GM21619 (cell line): Measurements from ENCODE around the gene MBP.

Source experiments
- ATAC-seq: cut with Tn5 transposase; IDR thresholded peaks from one replicate; pipeline ENCODE4 v1.9.1; 2021; ENCODE audit not compliant: unreplicated experiment

The MBP gene

DNA sequence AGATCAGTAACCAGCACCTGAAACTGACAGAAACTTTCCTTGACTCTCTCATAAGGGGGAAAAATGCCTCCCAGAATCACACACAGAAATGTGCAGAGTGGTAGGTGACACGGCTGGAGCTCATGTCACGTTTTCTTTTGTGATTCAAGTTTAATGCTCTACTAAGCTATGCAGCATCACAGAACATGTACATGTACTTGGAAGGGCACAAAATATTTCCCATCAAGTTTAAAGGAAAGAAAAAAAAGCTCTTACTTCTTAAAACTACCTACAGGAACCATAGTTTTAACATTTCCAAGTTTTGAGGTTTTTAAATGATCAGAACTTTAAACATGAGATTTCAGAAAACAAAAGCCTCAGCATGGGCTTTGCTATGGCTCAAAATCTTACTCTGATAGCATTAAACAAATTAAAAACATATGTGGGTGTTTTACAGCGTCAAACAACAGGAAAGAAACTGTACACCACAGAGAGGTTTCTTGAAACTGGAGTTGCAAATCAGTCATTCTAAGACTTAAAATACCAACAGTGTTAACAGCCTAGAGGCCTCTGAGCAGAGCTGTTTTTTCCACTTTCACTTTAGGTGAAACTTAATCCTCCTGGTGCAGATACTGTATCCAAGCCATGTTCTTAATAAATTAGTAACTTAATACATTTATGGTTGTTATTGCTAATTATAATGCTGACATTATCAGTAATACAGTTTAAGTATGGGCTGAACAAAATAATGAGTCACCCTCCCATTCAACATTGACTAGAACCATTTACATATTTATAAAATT is 30.1 kb downstream of the MBP start:
- ATAC-seq, result peak; percentile 75

DNA sequence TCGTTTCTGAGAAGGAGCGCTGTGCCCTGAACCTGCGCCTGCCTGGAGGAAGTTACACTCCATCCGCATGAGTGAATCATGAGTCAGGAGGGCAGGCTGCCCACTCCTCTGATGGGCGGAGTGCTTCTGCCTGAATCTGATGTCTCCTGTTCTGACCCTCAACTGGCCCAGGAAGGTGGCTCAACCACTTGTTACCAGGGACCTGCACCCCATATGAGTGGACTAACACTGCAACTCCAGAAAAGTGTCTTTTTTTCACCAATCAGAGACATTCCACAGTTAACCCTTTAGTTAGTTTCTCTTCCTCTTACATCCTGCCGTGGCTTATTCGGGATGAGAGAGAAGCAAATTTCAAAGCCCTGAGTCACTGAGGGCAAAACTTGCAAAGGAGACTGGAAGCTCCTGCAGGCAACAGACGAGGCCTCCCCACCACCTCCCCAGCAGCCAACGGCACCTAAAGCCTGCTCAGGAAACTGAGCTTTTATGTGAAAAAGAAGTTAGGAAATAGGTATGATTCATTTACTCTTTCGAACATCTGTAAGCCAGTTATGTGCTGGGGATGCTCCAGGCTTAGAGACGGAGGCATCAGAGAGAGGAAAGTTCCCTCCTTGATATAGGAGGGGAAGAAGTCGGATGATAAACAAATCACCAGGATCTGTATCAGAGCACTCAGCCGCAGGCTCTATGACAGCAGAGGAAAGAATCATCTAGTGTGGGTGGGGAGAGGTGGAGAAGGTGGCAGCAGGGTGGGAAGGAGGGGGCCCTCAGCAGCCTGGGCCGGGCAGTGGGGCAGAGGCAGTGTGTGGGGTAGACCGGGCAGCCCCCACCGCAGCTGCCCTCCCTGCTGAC is 30.9 kb downstream of the MBP start:
- peak; percentile 49 for ATAC-seq

DNA sequence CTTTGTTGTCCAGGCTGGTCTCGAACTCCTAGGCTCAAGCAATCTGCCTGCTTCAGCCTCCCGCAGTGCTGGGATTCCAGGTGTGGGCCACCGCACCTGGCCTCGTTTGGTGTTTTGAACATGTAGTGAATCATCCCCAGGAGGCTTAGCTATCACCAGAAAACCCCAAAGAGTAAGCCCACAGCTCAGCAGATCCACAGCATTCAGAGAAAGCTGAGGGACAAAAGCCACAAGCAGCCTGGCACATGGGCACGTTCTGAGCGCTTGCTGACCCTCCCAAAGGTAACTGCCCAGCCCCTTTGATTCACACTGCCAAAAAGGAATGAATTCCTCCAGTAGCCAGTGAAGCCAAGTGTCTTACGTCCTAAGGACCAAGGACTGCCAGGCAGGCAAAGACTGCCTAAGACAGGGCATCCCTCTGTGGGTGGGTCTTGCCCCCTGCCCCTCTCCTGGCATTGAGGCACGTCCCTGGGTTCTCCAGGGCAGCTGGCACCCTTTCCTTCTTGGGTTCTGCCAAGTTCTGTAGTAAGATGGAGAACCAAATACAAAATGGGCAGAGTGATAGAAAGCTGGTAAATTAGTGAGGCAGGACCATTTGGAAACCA is 31.7 kb downstream of the MBP start:
- no peak for ATAC-seq

DNA sequence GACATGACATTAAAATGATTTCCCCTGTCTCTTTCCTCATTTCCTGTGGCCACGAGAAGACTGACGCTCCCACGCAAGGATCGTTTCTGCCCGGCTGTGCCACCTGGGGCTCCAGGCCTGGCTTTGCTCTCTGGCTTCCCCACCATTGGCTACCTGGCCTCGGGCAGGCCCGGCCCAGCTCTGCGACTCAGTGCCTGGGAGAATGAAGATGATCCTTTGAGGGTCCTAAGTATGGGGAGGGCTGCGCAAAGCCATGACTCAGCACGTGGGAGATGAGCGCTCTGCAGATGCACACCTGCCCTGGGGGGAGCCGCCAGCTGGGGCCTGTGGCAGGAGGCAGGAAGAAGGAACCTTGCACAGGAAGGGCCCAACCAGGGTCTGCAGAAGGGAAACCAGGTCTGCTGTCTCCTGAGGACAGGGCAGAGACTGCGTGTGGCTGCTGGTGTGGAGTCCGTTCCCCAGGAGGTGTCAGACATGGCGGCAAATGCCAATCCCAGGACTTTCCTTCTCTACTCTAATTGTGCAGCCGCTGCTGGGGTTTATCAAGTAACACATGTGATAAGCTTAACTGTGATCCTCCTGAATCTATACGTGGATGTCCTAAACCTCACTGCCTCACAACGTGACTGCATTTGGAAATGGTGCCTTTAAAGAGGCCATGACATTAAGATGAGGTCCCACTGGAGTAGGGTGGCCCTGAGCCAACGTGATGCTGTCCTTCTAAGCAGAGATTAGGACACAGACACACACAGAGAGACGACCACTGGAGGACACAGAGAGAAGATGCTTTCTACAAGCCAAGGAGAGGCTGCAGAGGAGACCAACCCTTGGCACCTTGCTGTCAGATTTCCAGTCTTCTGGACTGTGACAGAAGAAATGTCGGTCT is 32.9 kb downstream of the MBP start:
- ATAC-seq, result no peak

DNA sequence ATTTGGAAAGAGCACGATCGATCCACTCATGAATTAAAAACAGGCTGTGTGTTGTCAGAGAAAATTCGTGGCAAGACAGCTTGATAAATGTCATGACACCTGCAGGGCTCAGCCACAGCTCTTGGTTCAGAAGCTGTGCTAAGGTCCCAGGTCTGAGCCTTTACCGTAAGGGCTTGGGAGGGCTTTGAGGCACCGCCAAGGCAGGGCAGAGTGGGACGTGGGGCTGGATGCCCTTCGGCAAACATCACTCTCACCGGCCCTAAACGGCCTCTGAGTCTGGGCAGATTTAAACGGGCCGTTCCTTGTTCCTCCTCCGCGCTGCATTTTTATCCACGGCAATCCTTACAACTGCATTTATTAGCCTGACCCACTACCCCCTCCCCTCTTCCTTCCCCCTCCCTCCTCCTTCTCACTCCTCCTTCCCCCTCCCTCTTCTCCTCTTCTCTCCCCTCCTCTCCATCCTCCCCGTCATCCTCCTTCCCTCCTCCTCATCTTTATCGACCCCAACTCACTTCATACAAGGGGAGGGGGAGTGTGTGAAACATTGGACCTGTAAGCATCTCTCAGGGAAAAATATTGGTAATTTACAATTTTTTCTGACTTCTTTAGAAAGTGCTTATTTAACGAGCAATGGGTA is 33.9 kb downstream of the MBP start:
- ATAC-seq, result no peak

DNA sequence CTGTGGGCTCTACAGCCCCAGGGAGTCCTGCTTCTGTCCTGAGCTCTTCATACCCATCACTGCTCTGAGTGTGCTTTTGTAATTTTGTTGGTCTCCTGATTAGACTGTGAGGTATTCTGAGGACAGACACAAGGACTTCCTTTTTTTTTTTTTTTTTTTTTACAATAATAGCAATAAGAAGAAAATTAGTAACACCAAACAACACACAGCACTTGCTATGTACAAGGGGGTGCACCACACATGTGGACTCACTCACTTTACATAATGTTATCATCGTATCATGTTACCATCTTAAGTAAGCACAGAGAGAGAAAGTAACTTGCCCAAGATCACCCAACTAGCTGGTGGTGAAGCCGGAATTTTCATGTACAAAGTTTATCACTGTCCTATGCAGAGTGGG is 34.6 kb downstream of the MBP start:
- no peak for ATAC-seq

DNA sequence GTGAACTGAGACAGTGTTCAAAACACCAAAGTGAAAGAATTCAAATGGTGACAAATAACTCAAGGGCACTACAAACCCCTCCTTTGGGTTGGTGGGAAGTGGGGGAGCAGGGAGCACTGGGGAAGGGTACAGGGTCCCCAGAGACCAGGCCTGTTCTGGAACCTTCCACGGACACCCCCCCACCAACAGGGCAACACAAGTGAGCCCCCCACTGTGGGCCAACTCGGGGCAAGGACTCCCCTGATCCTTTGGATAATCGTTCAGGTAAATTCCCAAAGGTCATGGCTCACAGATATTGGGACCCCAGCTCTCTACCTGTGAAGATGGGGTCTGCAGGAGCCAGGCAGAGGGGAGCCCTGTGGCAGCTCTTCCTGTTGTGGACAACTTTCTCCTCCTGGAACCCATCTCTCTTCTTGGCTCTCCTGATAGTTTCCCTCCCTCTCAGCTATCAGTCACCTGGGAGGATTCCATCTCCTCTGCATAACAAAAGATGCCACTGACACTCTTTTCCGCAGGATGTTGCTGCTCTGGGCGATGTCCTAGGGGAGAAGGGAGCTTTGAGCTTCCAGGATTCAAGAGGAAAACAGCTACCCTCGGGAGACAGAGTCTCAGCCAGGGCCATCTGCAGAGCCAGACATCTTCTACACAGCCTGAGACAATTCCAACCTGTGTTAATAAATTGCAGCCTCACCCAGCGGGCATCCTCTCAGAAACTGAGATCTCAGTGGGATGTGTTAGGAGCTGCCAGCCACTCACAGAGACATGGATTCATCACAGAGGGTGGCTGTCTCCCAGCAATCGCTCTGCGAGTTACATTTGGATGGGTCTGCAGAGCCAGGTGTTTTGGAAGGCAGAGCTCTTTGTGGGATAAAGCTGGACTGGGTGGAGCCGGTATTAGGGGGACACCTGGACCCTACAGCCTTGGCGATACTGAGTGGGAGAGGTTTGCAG is 35.4 kb downstream of the MBP start:
- ATAC-seq, result no peak

DNA sequence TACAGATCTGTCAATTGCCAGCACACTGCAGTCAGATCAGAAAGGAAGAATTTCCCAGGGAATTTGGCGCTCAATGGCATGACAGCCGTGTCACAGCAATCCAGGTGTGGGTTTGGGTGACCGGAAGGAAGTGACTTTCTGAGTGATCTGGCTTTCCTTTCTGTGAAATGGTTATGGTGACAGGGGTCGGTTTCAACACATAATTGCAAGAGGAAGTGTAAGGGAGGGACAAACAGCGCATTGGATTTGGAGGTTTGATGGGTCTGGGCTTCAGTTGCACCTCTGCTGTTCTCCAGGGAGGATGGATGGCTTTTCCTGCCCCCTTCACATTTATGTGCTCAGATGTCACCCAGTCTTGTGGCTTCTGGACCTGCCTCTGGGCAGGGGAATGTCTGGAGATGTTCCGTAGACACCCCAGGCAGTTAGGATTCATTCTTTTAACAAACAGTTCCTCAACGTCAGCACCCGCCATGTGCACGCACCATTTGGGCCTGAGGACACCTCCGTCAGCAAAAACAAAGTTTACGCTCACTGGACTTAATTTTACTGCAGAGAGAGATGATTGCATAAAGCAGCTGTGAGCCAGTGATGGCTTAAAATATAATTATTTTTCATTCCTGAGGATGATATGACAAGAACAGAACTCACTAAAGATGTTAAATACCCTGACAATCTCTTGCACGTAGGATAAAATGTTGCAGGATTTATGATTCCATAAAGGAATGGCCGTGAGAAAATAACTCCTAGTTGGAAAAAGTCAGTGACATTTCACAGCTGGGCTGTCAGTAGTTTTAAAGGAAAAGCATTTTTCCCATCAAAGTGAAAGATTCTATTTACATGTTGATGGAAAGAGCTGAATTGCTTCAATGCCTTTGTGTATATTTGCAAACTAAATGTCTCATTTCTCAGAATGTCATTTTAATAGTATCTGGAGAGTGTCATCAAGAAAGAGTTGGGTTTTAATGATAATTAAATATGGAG is 36.9 kb downstream of the MBP start:
- no peak for ATAC-seq

DNA sequence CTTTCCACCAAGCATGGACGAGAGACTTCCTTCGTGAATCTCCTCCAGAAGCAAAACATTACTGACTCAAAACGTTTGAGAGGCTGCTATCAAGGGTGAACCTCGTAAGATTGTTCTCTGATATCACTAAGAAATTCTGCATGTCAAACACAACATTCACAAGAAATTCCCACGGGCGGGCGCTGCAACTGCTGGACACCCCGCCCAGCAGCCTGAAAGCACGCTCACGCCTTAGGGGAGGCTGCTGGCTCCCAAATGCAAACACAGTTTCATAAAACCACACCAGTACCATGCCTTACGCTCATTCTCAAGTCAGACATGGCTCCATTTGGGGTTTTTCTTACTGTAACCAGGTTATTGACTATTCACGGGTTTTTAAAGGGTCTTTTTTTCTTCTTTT is 39.0 kb downstream of the MBP start:
- no peak for ATAC-seq

DNA sequence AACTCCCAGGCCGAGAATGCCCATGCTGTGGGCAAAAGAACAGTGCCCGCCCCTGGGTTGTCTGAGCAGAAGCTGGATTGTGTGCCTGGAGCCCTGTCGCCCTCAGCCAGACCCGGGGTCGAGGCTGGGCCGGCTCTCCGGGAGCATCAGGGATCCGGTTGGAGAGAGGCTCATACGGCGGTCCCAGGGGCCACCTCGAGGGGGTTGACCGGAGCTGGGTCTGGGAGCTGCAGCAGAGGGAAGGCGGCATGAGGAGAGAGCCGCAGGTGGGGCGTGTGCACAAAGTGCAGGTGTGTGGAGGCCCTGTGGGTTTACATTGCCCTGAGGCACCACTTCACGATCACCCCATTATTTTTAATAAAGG is 39.5 kb downstream of the MBP start:
- ATAC-seq, result no peak

DNA sequence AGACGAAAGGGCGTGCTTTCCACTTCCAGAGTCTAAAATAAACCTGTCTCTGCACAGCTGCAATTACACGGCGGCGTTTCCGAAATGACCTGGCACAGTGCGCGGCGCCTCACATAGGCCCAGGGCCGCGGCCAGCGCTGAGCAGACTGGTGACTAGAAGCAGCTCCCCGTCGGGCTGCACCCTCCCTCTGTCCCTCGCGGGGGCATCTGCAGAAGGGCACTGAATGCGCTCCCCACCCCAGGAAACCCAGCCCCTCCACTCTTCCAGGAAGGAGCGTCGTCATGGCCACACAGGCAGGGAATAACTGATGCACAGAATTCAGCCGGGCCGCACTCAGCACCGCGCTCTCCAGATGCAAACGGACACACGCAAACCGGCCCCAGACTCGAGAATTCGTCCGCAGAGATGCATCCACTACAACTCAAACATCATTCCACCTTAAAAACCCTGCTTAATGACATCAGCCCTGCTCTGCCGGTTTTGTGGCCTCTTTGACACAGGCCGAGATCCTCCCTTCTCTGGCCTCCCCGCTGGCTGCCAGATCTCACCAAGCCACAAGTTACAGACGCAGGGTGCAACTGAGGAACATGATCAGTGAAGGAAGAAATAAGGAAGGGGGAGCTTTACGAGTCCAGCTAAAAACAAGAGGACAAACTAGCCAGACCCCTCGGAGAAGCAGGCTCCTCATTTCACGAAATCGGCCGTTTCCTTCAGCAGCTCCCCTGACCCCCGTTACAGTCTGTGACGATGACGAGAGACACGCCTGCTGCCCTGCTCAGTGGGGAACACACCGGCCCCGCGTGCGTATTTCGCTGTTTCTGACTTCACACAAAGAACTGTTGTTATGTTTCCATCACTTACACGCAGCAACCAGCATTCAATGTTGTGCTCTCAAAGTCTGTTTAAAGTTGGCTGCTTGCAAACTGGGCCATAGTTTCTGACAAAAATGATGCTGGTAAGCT is 40.2 kb downstream of the MBP start:
- ATAC-seq, result no peak

DNA sequence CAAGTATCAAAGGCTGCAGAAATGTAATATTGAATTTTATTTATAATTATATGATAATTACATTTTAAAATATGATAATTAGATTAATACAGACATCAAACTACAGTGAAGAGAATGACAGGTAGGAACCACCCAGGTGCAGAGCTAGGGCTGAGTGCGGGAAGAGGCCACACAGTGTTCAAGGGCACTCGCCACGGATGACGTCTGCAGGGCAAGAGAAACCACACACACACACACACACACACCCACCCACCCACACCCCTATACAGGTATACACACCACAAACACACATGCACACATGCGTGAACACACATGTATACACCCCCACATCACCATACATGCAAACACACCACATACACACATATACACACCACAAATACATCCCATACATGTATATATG is 41.2 kb downstream of the MBP start:
- ATAC-seq, result no peak

DNA sequence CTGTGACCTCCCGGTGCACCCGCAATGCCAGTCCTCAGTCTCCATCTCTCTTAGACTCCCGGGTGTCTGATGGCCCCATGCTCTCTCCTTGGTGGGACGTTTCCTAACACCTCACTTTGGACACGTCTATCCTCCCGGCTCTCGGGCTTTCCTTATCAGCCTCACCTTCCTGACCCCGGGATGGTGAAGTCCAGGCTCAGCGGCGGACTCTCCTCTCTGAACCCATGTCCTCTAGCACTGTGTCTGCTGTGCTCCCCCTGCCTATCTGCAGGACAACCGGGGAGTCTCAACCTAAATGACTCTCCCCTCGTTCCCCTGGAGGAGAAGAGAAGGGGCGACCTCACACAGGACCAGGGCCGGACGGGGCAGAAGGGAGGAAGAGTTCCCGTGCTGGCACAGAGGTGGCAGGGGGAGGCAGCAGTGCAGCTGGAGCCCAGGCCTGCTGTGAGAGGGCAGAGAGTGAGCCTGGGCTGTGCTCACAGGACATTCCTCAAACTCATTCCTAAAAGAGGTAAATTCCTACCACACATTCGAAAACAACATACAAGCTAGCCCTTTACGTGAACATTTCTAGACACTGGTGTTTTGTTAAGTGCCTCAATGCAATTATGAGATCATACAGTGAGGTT is 41.9 kb downstream of the MBP start:
- ATAC-seq, result no peak

DNA sequence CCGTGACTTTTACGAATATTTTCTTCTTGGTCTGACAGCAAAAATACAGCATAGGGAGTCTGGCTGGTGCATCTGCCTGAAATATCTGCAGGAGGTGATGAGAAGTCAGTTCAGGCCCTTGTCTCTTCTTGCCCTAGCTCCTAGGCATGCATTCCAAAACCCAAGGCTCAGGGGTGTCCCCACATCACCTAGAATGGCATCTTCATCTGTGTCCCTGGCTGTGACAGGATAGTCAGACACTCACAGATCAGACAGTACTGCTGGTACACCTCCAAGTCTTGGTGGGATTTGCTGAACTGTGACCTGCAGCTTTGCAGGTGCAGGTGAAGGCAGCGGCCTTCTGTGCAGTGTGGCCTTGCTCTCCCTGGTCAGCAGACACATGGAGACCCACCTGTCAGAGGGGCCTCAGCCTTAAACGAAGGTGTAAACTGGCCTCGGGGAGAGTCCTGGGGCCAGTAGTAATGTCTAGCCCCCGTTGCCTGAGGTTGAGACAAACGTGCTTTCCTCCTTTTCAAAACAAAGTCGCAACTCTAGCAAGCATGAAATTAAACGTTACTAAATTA is 42.8 kb downstream of the MBP start:
- no peak for ATAC-seq

DNA sequence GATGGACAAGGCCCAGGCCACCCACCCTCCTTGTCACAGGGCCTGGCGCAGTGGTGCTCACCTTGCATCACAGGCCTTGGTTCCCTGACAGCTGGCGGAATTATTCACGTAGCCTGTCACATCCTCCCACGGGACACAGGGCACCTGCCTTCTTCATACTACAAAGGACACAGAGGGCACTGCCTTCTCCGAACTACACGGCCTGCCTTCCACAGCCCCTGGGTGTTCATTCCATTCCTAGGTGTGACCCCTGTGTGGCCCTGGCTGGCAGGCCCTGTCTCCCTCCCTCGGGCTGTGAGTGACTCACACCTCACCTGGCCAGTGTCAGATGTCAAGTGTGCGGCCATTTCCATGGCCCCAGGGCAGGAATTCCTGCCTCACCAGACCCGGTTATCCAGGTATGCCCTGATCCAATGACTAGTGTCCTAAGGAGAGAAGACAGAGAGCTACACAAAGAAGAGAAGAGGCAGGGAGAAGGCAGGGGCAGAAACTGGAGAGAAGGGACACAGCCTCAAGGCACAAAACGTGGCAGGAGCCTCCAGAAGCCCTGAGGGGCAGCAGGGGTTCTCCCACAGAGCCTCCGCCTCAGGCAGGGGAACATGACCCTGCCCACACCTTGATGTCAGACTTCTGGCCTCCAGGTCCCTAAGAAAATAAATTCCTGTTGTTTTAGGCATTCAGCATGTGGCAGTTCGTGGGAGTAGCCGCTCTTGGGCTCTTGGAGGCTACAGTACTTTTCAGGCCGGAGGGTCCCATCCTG is 43.4 kb downstream of the MBP start:
- no peak for ATAC-seq
